Measurements from ENCODE around the gene LTBP4. TPM values are rescaled to one million over a fixed set of nuclear protein-coding genes. Genes with fewer than 3 reads are reported as not detected.
"Not testable (repeated sequence)": the region's sequence is repeated elsewhere in the genome, so short reads cannot be mapped to it uniquely, and the experiment has no call there.

Gene LTBP4
- total RNA-seq, 1 donor from 2014 or later, result 294 TPM

DNA sequence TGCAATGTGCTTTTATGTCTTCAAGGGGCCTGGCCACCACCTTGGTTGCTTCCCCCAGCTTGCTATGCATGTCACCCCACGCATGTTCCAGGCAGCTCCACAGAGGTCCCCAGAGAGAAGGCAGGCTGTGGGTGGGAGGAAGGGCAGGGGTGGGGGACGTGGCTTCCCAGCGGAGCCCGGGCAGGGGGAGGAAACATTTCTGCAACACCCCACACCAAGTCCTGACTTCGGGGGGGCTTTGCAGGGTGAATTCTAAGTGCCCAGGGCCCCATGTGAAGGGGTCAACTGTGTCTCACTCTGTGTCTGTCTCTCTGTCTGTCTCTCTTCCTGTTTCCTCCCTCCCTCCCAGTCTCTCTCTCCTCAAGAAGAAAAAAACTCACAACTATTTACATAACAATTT, 39.6 kb downstream of the LTBP4 start:
- DNase-seq (peak; percentile 51), ATAC-seq (peak; percentile 46)
- intact Hi-C loops (cut with micrococcal nuclease), result no loop called here

DNA sequence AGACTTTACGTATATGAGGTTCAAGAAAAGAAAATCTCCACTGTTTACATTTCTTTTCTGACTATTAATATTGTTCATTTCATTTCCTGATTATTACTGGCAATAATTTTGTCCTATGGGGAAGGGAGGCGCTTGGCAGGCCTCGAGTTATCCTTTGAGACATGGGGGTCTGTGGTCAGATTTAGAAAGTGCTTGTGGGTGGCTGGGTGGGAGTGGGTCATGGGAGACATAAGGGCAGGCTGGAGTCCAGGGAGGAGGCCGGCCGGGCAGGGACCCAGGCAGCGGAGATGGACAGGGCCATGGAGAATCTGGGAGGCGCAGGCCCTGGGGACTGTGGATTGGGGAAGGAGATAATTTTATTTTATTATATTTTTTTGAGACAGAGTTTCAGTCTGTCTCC, 40.1 kb downstream of the LTBP4 start:
- ATAC-seq, result peak; percentile 8
- DNase-seq, result peak; percentile 68
- intact Hi-C loops (cut with micrococcal nuclease), result no loop called here

GRCh38 chr19:40642051-40642706, 41.0 kb downstream of the LTBP4 start:
- intact Hi-C loops (cut with micrococcal nuclease), result no loop called here
- no peak for ATAC-seq
- no peak for DNase-seq

DNA sequence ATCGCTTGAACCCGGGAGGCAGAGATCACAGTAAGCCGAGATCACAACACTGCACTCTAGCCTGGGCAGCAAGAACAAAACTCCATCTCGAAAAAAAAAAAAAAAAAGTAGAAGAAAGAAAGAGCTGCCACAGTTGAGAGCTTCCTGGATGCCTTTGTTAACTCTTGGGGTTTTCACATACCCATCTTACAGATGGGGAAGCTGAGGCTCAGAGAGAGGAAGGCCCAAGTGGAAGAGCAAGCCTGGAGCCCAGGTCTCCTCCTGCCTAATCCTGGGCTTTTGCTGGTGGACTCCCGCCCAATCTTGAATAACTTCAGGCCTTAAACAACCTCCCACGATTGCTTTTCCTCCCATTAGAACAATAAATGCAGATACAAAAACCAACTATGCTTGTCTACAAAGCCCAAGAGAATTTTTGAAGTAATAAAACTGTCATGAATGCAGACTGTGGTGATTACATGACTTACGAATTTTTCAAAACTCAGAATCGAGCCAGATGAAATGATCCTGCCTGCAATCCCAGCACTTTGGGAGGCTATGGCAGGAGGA, 41.7 kb downstream of the LTBP4 start:
- ATAC-seq (no peak), DNase-seq (no peak)
- intact Hi-C loops (cut with micrococcal nuclease), result no loop called here

DNA sequence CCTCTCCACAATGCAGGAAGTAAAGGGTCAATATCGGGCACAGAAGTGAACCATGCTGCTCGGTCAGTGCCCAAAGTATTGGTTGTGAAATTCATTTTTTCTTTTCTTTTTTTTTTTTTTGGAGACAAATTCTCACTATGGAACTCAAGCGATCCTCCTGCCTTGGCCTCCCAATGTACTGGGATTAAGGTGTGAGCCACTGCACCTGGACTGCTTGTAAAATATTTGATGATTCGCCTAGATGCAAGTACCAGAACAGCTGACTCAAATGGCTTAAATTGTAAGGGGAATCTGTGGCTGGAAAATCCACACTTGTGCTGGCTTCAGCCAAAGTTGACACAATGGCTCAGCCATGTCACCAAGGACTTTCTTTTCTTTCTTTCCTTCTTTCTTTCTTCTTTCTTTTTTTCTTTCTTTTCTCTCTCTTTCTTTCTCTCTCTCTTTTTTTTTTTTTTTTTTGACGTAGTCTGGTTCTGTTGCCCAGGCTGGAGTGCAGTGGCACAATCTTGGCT, 45.6 kb downstream of the LTBP4 start:
- DNase-seq (no peak), ATAC-seq (no peak)
- intact Hi-C loops (cut with micrococcal nuclease), result no loop called here

DNA sequence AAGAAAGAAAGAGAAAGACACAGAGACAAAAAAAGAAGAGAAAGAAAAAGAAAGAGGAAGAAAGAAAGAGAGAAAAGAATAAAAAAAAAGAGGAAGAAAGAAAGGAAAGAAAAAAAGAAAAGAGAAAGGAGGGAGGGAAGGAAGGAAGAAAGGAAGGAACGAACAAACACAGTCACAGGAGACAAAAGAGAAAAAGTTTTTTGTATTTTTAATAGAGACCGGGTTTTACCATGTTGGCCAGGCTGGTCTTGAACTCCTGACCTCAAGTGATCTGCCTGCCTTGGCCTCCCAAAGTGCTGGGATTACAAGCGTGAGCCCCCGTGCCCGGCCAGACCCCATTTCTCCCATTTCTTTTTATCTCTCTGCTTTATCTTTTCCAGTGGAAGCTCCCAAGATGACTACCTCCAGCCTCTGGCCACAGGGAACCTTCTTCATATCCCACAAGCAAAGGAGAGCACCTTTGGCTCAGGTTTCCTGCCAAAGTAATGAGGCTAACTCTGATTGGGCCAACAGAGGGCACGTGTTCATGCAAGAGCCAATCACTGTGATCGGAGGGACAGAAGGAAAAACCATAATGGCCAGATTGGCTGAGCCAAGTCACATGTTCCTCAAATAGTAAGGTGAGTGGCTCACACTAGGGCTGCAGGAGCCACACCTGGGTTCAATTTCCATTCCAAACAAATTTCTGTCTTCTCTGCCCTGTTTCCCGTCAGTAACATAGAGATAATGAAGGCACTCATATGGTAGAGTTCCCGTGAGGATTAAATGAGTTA, 48.9 kb downstream of the LTBP4 start:
- DNase-seq; intact Hi-C loops (cut with micrococcal nuclease); ATAC-seq: not testable (repeated sequence)

DNA sequence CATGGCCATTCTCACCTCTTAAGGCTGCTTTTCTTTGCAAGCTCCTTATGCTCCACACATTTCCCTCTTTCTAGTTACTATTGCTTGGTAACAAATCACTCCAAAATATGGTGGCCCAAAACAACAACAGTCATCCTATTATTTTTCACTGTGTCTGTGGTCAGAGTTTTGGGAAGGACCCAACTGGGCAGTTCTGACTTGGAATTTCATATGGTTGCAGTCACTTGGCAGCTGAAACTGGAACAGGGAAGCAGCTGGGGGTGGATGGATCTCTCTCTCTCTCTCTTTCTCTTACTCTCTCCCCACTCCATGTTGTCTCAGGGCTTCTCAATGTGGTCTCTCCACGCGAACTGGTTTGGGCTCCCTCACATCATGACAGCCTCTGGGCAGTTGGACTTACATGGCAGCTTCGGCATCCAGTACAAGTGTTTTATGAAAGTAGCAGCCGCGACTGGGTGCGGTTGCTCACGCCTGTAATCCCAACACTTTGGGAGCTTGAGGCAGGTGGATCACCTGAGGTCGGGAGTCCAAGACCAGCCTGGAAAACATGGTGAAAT, 49.7 kb downstream of the LTBP4 start:
- DNase-seq (no peak), ATAC-seq (peak; percentile 56)
- intact Hi-C loops (cut with micrococcal nuclease), result no loop called here

- DNase-seq; intact Hi-C loops (cut with micrococcal nuclease): not testable (repeated sequence)
These were observed 51.1 kb downstream of the LTBP4 start for GRCh38 chr19:40652303-40652702.

GRCh38 chr19:40655684-40656083, 54.5 kb downstream of the LTBP4 start:
- intact Hi-C loops (cut with micrococcal nuclease); ATAC-seq; DNase-seq: not testable (repeated sequence)

More at GRCh38 chr19:40652303-40652702, 51.1 kb downstream of the LTBP4 start:
- not testable (repeated sequence) for ATAC-seq

GRCh38 chr19:40658031-40658430, 56.9 kb downstream of the LTBP4 start:
- intact Hi-C loops (cut with micrococcal nuclease), result no loop called here
- ATAC-seq (no peak), DNase-seq (no peak)

DNA sequence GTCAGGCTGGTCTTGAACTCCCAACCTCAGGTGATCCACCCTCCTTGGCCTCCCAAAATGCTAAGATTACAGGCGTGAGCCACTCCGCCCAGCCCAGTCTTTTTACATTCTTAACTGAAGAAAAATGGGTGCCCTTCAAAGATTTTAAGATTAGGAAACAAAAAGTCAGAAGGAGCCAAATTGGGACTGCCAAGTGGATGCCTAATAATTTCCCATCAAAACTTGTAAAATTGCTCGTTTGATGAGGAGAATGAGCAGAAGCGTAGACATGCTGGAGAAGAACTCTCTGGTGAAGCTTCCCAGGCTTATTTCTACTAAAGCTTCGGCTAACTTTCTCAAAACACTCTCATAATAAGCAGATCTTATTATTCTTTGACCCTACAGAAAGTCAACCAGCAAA, 57.9 kb downstream of the LTBP4 start:
- ATAC-seq (no peak), DNase-seq (no peak)
- intact Hi-C loops (cut with micrococcal nuclease), result no loop called here

GRCh38 chr19:40659566-40659965, 58.4 kb downstream of the LTBP4 start:
- intact Hi-C loops (cut with micrococcal nuclease), result no loop called here
- no peak for ATAC-seq
- no peak for DNase-seq

DNA sequence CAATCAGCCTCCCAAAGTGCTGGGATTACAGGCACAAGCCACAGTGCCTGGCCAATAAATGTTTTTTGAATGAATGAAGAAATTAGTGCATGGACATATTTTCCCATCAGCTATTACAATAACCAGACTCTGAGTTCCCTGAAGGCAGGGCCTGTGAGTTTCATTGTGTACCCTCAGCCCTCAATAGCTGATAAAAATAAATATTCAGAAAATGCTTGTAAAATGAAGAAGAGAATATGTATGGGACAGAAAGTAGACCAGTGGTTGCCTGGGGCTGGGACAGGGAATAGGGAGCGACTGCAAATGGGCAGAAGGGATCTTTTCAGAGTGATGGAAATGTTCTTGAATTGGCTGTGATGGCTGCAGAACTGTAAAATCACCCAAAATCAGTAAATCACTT, 60.4 kb downstream of the LTBP4 start:
- ATAC-seq, result no peak
- intact Hi-C loops (cut with micrococcal nuclease), result loop anchor here (10.0 kb wide), 1 partner anchor 483 kb away; no protein-coding TSS in a partner anchor
- no peak for DNase-seq

DNA sequence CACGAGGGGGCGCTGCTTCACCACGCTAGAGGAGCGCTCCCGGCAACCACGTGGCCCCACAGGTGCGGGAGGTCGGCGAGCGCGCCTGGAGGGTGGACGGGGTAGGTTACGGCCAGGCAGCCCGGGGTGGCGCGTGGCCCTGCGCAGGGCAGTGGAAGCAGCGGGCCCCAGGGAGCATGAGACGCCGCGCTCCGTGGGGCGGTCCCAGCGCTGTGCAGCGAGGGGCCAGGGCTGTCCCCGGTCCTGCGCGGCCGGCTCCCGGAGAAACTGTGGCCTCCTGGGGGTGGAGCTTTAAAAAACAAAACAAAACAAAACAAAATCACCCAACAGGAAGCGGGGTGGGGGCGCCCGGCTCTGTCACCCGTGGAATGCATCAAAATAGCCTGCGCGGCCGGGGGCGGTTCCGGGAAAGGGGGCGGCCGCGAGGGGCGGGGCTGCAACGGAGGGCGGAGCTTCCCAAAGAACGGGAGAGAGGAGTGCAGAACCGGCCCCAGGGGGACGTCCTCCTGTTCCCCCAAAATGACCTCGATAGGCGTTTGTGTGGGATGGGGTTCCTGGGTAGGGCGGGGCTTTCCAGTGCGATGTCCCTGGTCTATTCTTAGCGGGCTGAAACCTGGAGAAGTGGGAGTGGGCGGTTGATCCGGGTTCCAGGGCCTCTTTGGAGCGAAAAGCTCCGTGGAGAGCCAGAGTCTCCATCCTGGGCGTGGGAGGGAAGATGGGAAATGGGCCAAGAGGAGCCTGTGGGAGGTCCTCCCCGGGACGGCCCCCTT, 61.9 kb downstream of the LTBP4 start:
- intact Hi-C loops (cut with micrococcal nuclease), result loop anchor here (10.0 kb wide), 1 partner anchor 482 kb away; no protein-coding TSS in a partner anchor

GRCh38 chr19:40663695-40664692, 62.8 kb downstream of the LTBP4 start:
- intact Hi-C loops (cut with micrococcal nuclease), result loop anchor here (10.0 kb wide), 1 partner anchor 481 kb away; no protein-coding TSS in a partner anchor
- ATAC-seq (peak; percentile 7), DNase-seq (no peak)

More for the DNA sequence above, 61.9 kb downstream of the LTBP4 start:
- DNase-seq (peak; percentile 96), ATAC-seq (peak; percentile 89)

DNA sequence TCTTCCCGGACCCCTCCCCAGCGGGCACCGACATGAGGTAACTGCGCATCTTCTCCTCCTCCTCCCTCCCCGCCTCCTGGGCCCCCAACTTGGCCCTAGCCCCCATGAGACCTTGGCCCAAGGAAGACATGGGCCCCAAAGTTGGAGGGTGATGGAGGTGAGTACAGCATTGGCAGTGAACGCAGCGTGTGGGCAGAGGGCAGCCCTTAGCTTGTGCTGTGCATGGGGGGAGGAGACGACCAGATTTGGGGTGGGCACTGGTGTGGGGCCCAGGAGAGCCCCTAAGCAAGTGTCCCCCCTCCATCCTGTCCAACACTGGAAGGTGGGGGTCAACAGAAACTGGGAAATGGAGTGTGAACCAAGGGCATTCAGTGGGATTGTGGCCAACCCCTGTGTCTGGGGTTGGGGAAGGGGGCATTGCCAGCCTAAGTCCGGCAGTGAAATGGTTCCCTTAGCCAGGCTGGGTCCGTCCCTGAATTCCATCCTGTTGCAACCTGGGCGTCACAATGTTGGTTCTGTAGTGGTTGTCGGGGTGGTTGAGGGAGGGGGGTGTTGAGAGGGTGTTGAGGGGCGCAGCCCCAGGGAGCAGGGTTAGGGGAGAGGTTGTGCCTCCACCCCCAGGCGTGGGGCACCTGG, 65.8 kb downstream of the LTBP4 start:
- no peak for ATAC-seq
- intact Hi-C loops (cut with micrococcal nuclease), result loop anchor here (10.0 kb wide), 1 partner anchor 478 kb away; no protein-coding TSS in a partner anchor
- DNase-seq, result no peak

- ATAC-seq, result no peak
- no peak for DNase-seq
- intact Hi-C loops (cut with micrococcal nuclease), result loop anchor here (10.0 kb wide), 1 partner anchor 477 kb away; no protein-coding TSS in a partner anchor
These were observed 66.4 kb downstream of the LTBP4 start for GRCh38 chr19:40667602-40668001.

Measured in left ventricle myocardium superior (tissue), 1 donor.